A549 (cell line): ENCODE data around the gene IGF2.

Experiments used
- ESRRA ChIP-seq: fragments of 150-350 bp; IDR thresholded peaks from 2 replicates; pipeline ENCODE4 v1.6.1; 2014; ENCODE audit warnings: mild to moderate bottlenecking, low read length, borderline replicate concordance
- FOSL2 ChIP-seq, 2 experiments: fragments of 450-650 bp in 1 of 2; fragments of >200 bp in 1 of 2; sonication (Bioruptor Twin) in 1 of 2; formaldehyde crosslinking; IDR thresholded peaks; 2 replicates each; pipeline versions ENCODE4 v1.5.0 to v1.6.1; 2016 to 2020; ENCODE audit warnings: mild to moderate bottlenecking in 1 of 2, moderate library complexity in 1 of 2
- HEYL ChIP-seq: fragments of 250-450 bp; sonication (Bioruptor Pico); IDR thresholded peaks from 2 replicates; pipeline ENCODE4 v1.8.0; 2021; ENCODE audit warnings: mild to moderate bottlenecking, moderate library complexity
- NR3C1 ChIP-seq: fragments of >200 bp; sonication (Bioruptor Twin); formaldehyde crosslinking; IDR thresholded peaks from 3 replicates; pipeline ENCODE4 v1.6.1; 2017
- POLR2A ChIP-seq: IDR thresholded peaks from 2 replicates; pipeline ENCODE4 v1.6.1; 2012; ENCODE audit warnings: mild to moderate bottlenecking, low read length
- RNF2 ChIP-seq: fragments of 200-600 bp; sonication (generic); IDR thresholded peaks from 2 replicates; pipeline ENCODE4 v1.6.1; 2016; ENCODE audit warnings: low read depth, mild to moderate bottlenecking, antibody characterized with exemption, moderate library complexity, borderline replicate concordance
- SREBF2 ChIP-seq: fragments of 450-650 bp; IDR thresholded peaks from 2 replicates; pipeline ENCODE4 v1.6.1; 2014; ENCODE audit warnings: mild to moderate bottlenecking, moderate library complexity
- TP53 ChIP-seq: fragments of 250-450 bp; sonication (Bioruptor Pico); IDR thresholded peaks from 2 replicates; pipeline ENCODE4 v1.5.0; 2021; ENCODE audit warnings: mild to moderate bottlenecking, moderate library complexity
- TF ChIP-seq, protein P1 (sequence below): fragments of >200 bp; sonication (Bioruptor Twin); formaldehyde crosslinking; IDR thresholded peaks from 3 replicates; pipeline ENCODE4 v1.5.1; 2016
- TF ChIP-seq, protein P2 (sequence below): fragments of 200-600 bp; sonication (generic); IDR thresholded peaks from 2 replicates; pipeline ENCODE4 v1.6.1; 2016; ENCODE audit warnings: antibody characterized with exemption, mild to moderate bottlenecking, moderate library complexity

DNA sequence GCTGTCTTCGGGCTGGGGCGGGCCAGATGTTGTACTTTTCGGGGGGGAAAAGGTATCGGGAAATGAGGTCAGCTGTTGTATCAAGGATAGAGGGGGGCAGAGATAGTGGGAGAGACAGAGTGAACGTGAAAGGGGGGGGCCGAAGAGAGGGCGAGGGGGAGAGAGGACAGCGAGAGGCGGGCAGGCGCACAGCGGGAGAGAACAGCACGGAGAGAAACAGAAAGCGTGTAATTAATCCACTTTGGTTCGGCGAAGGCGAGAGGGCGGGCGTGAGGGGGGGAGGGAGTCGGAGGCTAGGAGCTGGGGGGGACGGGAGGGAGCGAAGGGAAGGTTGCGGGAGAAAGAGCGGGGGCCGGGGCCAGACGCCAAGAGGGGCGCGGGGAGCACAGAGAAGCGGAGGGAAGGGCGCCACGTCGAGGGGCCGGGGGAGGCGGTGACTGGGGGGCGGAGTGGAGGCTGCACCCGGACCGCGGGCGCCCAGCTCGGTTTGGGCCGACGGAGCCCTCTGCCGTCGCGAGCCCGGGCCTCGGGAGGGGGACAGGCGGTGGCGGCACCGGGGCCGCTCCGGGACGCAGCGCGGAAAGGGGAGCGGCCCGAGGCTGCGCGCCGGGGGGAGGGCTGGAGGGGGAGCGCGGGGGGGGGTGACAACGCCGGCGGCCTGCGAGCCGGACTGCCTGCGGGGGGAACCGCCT is 612 bp downstream of the IGF2 start:
- TF ChIP-seq, protein P1, sequence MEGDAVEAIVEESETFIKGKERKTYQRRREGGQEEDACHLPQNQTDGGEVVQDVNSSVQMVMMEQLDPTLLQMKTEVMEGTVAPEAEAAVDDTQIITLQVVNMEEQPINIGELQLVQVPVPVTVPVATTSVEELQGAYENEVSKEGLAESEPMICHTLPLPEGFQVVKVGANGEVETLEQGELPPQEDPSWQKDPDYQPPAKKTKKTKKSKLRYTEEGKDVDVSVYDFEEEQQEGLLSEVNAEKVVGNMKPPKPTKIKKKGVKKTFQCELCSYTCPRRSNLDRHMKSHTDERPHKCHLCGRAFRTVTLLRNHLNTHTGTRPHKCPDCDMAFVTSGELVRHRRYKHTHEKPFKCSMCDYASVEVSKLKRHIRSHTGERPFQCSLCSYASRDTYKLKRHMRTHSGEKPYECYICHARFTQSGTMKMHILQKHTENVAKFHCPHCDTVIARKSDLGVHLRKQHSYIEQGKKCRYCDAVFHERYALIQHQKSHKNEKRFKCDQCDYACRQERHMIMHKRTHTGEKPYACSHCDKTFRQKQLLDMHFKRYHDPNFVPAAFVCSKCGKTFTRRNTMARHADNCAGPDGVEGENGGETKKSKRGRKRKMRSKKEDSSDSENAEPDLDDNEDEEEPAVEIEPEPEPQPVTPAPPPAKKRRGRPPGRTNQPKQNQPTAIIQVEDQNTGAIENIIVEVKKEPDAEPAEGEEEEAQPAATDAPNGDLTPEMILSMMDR, result no peak
- TF ChIP-seq POLR2A (no peak), FOSL2 (IDR thresholded peaks at IDR 0.05) (no peak), FOSL2 (CRISPR knock-in tag; IDR thresholded peaks at IDR 0.05) (no peak), HEYL (CRISPR knock-in tag) (no peak), NR3C1 (no peak), SREBF2 (no peak), ESRRA (no peak), TP53 (no peak), RNF2 (no peak)
- TF ChIP-seq, protein P2, sequence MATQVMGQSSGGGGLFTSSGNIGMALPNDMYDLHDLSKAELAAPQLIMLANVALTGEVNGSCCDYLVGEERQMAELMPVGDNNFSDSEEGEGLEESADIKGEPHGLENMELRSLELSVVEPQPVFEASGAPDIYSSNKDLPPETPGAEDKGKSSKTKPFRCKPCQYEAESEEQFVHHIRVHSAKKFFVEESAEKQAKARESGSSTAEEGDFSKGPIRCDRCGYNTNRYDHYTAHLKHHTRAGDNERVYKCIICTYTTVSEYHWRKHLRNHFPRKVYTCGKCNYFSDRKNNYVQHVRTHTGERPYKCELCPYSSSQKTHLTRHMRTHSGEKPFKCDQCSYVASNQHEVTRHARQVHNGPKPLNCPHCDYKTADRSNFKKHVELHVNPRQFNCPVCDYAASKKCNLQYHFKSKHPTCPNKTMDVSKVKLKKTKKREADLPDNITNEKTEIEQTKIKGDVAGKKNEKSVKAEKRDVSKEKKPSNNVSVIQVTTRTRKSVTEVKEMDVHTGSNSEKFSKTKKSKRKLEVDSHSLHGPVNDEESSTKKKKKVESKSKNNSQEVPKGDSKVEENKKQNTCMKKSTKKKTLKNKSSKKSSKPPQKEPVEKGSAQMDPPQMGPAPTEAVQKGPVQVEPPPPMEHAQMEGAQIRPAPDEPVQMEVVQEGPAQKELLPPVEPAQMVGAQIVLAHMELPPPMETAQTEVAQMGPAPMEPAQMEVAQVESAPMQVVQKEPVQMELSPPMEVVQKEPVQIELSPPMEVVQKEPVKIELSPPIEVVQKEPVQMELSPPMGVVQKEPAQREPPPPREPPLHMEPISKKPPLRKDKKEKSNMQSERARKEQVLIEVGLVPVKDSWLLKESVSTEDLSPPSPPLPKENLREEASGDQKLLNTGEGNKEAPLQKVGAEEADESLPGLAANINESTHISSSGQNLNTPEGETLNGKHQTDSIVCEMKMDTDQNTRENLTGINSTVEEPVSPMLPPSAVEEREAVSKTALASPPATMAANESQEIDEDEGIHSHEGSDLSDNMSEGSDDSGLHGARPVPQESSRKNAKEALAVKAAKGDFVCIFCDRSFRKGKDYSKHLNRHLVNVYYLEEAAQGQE, result no peak
